ENCODE measurements around the gene ZNF546.
A peak's percentile ranks its signal among the peaks of the same experiment; 100 is the strongest.
"Not testable (repeated sequence)": the region's sequence is repeated elsewhere in the genome, so short reads cannot be mapped to it uniquely, and the experiment has no call there.

Gene ZNF546

DNA sequence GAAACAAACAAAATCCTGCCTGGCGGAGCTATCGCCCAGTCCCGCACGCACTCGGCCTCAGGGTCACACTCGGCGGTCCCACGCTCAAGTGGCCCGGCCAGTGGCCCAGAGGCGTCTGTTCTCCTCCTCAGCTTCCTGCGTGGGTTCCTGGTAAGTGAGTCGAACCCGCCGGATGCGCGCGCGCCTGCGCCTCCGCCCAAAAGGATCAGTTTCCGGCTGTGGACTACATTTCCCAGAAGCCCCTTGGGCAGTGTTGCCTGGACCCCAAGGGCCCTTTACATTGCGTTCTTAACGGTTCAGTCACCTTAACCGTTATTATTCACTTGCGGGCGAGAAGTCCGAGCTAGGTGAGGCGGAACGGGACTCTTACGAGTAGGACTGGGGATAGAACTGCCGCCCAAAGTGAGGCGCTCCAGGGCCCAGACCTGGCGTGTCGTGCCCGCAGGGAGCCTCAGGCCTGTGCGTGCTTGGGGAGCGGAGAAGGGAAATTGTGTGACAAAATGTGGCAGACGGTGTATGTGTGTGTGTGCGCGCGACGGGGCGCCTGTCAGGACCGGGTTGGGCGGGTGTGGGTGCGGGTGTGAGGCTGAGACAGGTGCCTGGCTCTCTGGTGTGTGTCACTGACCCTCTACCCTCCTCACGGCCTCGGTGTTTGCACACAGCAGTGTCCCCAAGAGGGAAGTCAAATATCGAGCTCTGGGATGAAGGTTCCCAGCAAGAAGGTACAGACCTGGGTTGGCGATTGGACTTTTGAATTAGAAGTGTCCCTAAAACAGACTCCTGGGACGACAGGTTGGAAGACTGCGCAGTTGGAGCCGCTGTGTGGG lies at the start of gene ZNF546:
TSS of gene ZNF546 (plus strand) at position 250 of the 827 bp plus-strand sequence. CDS start 1,267 bp downstream, outside the sequence.
- peak; percentile 60 for DNase-seq (ENCODE audit: low read depth)

DNA sequence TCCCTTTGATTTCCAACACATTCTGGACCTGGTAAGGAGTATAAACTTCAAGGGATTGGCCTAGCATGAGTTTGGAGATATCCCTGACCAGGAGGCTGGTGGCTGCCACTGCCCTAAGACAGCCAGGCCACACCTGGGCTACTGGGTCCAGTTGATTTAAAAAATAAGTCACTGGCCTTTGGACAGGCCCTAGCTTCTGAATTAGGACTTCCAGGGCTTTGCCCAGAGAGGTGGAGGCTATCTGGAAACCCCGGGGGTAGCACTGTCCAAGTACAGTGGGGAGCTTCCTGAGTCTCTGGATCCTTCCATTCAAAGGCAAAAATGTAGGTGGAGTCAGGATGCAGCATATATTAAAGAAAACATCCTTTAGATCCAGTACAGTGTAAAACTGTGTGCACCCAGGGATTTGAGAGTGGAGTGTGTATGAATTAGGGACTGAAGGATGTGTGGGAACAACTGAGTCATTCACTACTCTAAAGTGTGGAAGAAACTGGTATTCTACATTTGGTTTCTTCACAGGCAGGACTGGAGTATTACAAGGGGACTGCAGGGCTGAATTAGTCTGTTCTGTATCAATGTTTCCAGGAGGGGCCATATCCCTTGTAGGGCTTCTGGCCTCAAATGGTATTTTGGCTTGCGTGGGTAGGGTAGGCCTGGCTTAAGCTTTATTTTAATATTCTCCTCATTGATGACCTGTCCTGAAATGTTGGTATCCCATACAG lies 47.7 kb upstream of the ZNF546 start:
- no peak for DNase-seq (ENCODE audit: low read depth)

DNA sequence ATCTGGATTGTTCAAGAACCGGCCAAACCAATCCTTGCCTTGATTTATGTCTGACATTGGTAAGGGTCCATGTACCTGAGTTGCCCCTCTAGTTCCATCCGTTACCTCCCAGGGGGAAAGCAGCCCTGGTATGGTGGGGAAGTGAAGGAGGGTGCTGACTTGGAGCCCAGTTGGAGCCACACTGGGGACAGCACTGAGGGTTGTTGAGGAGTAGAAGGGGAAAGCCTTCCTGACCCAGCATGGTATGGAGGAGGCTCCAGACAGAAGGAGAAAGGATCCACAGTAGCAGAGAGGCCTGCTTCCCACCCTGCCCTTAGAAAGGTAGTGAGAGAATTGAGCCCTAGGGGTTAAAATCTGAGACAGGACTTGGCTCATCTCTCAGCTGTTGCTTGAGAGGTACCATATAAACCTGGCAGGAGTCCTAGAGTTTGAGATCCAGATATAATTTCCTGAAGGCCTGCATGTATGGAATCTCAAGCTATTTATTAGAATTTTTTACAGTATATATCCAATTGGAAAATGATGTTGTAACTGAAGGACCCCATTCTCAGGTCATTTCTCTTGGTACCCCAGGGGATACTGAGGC lies 45.7 kb upstream of the ZNF546 start:
- no peak for DNase-seq (ENCODE audit: low read depth)

DNA sequence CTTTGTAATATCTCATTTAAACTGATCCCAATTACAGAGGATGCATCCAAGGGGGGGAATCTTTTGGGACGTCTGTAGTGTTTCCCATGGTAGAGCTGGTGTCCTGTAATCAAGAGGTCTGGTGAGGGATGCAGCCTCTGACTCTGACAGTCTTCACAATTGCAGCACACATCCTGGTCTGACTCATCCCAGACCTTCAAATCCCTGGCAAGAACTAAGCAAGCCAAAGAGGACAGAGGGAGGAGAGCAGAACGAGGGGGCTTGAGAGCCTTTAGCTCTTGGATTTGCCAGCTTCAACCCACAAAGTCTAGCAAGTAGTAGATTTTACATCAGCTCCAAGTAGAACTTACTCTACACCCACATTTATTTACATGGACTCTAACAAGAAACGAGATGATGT lies 45.2 kb upstream of the ZNF546 start:
- no peak for DNase-seq (ENCODE audit: low read depth)

DNA sequence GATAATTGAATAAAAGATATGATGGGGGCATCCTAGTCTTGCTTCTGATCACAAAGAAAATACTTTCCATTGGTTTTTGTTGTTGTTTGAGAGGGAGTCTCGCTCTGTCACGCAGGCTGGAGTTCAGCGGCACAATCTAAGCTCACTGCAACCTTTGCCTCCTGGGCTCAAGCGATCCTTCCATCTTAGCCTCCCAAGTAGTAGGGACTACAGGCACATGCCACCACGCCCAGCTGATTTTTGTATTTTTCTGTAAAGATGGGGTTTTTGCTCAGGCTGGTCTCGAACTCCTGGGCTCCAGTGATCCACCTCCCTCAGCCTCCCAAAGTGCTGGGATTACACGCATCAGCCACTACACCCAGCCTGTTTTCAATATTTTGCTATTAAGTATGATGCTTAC lies 42.9 kb upstream of the ZNF546 start:
- no peak for DNase-seq (ENCODE audit: low read depth)

DNA sequence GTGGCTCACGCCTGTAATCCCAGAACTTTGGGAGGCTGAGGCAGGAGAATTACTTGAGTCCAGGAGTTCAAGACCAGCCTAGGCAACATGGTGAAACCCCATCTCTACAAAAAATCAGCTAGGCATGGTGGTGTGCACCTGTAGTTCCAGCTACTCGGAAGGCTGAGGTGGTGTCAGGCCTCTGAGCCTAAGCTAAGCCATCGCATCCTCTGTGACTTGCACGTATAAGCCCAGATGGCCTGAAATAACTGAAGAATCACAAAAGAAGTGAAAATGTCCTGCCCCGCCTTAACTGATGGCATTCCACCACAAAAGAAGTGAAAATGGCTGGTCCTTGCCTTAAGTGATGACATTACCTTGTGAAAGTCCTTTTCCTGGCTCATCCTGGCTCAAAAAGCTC lies 39.0 kb upstream of the ZNF546 start:
- not testable (repeated sequence) for DNase-seq (ENCODE audit: low read depth)

DNA sequence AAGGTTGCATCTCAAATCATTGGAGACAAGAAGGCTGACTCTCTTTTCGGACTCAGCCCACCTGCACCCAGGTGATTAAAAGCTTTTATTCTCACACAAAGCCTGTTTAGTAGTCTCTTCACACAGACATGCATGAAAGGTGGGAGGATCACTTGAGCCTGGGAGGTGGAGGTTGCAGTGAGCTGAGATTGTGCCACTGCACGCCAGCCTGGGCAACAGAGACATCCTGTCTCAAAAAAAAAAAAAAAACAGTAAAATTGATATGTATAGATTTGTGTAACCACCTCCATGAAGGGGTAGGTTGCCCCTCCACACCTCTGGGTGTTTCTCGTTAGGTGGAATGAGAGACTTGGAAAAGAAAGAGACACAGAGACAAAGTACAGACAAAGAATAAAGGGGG lies 37.9 kb upstream of the ZNF546 start:
- not testable (repeated sequence) for DNase-seq (ENCODE audit: low read depth)

DNA sequence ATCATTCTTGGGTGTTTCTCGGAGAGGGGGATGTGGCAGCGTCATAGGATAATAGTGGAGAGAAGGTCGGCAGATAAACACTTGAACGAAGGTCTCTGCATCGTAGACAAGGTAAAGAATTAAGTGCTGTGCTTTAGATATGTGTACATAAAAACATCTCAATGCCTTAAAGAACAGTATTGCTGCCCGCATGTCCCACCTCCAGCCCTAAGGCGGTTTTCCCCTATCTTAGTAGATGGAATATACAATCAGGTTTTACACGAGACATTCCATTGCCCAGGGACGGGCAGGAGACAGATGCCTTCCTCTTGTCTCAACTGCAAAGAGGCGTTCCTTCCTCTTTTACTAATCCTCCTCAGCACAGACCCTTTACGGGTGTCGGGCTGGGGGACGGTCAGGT lies 37.5 kb upstream of the ZNF546 start:
- DNase-seq (ENCODE audit: low read depth): not testable (repeated sequence)

DNA sequence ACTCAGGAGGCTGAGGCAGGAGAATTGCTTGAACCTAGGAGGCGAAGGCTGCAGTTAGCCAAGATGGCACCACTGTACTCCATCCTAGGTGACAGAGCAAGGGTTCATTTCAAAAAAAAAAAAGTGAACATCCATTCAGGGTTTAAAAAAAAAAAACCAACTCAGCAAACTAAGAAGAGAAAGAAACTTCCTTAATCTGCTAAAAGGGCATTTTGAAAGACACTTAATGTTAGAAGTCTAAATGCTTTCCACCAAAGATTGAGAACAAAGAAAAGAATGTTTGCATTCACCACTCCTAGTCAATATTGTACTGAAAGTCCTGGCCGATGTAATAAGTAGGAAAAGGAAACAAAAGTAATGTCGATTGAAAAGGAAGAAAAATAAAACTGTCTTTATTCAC lies 33.0 kb upstream of the ZNF546 start:
- no peak for DNase-seq (ENCODE audit: low read depth)

DNA sequence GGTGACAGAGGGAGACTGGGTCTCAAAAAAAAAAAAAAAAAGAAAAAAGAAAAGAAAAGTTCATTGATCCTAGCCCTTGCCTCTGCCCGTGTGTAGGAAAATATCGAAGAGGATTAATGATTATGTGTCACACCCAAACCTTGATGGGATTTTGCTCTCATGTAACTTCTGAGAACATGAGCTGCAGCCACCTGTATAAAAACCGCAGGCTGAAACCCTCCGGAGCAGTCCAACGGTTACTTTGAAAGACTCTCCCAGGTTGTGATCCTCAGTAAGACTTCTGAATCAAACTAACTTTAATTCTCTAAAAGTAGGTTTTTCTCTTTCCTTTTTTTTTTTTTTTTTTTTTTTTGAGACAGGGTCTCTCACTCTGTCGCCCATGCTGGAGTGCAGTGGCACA lies 30.2 kb upstream of the ZNF546 start:
- DNase-seq (ENCODE audit: low read depth): no peak

DNA sequence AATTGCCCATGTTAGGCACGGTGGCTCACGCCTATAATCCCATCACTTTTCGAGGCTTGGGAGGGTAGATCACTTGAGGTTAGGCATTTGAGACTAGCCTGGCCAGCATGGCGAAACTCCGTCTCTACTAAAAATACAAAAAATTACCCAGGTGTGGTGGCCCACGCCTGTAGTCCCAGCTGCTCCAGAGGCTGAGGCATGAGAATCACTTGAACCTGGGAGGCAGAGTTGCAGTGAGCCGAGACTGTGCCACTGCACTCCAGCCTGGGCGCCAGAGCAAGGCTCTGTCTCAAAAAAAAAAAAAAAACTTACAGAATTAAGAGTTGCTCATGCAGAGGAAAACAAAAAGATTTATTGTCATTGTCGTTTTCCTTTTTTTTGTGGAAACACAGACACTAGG lies 29.3 kb upstream of the ZNF546 start:
- no peak for DNase-seq (ENCODE audit: low read depth)

DNA sequence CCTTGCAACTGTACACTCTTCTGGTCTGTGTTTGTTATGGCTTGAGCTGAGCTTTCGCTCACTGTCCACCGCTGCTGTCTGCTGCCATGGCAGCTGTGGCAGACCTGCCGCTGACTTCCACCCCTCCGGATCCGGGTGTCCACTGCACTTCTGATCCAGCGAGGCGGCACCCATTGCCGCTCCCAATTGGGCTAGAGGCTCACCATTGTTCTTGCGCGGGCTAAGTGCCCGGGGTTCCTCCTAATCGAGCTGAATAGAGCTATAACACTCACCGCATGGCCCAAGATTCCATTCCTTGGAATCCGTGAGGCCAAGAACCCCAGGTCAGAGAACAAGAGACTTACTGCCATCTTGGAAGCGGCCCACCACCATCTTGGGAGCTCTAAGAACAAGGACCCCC lies 28.1 kb upstream of the ZNF546 start:
- no peak for DNase-seq (ENCODE audit: low read depth)

DNA sequence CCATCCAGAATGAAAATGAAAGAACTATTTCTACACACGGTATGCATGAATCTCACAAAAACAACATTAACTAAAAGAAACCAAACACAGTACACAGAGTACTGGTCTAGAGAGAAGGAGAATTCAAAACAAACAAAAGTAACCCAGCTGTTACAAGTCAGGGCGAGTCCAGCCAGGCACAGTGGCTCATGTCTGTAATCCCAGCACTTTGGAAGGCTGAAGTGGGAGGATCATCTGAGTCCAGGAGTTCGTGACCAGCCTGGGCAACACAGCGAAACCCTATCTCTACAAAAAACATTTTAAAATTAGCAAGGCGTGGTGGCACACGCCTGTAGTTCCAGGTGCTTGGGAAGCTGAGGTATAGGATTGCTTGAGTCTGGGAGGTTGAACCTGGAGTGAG lies 27.6 kb upstream of the ZNF546 start:
- DNase-seq (ENCODE audit: low read depth): no peak

DNA sequence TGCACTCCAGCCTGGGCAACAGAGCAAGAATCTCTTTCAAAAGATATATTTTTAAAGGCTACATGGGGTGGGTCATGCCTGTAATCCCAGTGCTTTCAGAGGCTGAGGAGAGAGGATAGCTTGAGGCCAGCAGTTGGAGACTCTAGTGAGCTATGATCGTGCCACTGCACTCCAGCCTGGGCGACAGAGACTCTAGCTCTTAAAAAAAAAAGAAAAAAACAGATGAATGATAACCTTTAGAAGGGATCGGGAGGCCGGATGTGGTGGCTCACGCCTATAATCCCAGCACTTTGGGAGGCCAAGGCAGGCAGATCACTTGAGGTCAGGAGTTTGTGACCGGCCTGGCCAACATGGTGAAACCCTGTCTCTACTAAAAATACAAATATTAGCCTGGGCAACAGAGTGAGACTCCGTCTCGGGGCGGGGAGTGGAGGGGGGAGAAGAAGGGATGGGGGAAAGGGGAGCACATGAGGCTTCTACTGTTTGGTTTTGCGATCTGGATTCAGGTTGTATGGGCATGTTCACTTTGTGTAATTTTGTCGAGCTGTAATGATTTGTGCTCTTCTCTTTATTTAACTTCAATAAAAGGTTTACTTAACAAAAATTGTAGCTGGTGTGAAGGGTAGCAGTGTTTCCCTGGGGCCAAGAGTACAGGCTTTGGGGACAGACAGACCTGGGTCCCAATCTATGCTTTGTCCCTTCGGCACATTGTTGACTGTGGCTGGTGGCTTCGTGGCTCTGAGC lies 27.0 kb upstream of the ZNF546 start:
- no peak for DNase-seq (ENCODE audit: low read depth)

DNA sequence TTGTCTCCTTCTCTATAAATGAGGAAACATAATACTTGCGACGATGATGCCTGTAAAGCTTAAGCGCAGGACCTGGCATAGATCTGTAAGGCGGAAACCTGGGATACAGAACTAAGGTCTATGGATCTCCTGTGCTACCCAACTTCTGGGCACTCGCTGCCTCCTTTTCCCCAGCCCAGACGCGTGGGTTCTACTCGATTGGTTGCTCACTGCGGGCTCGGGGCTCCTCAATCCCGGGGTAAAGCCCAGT lies 26.5 kb upstream of the ZNF546 start:
- DNase-seq (ENCODE audit: low read depth): no peak

DNA sequence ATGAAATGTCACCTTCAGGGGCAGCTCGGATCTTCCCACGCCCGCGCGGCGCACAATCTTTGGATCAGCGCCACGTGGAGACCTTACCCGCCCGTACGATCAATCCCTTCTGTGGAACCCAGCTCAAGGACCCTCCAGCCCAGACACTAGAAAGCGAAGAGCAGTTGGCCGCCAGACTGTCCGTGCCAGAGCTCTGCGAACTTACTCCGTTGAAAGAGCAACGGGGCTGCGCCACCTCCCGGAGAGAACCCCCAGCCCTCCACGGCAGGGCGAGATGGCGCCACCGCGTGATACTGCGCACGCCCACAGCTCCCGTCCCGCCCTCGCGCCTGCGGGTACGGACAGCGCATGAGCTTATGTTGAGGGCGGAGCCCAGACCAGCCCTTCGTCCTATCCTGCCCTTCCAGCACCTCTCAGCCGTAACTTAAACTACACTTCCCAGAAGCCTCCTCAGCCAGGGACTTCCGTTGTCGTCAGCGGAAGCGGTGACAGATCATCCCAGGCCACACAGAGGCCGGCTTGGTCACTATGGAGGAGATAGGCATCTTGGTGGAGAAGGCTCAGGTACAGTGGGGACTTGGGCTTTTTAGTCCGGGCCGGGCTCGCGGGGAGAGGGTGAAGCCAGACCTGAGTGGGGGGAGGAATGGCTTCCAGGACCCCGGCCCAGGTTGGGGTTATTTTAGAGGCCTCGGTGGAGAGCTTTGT lies 26.0 kb upstream of the ZNF546 start, which contains the start of gene PSMC4:
TSS of gene PSMC4 (plus strand) at position 491 of the 705 bp plus-strand sequence. CDS start at position 529, 38 bp downstream.
- peak; percentile 99 for DNase-seq (ENCODE audit: low read depth)

DNA sequence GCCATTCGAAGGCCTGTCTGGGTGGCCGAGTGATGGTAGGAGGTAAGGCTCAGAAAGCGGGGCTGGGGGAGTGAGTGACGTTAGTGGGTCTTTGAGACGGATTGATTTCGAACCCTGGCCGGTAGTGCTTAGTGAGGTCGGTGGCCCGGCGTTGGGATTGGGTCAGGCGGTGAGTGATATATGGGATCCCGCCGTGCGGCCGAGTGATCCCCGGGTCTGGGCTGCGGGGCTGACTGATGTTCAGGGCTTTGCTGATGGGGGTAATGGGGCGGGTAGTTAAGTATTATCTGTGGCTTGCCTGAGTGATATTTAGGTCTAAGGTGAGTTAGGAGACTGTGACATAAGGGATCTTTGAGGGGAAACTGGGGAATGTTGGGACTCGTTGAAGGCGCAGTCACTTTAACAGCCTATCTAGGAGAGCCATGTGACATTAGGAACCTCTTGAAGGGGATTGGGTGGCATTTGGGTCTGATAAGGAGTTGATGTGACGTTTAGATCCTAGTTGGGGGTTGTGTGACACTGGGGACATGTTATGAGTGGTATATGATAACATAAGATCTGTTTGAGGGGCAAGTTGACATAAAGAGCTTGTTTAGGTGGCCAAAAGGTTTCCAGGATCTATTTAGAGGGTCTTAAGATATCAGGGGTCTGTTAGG lies 25.4 kb upstream of the ZNF546 start:
- DNase-seq (ENCODE audit: low read depth): no peak

DNA sequence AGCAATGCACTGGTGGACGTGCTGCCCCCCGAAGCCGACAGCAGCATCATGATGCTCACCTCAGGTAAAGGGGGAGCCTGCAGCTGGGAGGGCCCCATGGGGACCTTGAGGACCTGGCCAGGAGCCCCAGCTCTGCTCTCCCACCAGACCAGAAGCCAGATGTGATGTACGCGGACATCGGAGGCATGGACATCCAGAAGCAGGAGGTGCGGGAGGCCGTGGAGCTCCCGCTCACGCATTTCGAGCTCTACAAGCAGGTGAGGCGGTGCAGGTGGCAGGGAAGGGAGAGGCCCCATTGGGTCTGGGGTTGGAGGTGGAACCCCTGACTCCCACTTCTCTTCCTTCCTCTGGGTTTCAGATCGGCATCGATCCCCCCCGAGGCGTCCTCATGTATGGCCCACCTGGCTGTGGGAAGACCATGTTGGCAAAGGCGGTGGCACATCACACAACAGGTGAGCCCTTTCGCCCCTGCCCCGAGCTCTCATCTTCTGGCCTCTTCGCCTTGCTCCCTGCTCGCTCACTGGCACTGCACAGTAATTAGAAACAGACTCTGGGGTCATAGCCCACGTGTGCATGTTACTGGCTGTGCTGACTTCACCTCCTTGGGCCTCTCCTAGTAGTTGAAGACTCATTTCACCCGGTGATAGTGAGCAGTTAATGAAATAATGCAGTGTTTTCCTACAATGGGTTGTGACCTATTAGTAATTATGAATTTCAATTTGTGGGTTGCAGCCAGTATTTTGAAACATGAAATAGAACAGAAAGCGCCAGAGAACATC lies 22.3 kb upstream of the ZNF546 start:
- DNase-seq (ENCODE audit: low read depth): no peak

DNA sequence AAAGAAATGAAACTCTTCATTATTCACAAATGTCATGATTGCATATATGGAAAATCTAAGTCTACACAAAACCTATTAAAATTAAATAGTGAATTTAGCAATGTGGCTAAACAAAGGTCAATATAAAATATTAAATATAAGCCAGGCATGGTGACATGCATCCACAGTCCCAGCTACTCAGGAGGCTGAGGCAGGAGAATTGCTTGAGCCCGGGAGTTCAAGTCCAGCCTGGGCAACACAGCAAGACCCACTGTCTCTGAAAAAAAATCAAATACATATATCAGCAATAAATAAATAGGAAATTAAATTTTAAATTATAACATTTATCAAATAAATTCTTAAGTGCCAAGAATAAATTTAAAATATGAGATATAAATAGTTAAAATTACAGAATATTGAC lies 14.0 kb upstream of the ZNF546 start:
- no peak for DNase-seq (ENCODE audit: low read depth)

DNA sequence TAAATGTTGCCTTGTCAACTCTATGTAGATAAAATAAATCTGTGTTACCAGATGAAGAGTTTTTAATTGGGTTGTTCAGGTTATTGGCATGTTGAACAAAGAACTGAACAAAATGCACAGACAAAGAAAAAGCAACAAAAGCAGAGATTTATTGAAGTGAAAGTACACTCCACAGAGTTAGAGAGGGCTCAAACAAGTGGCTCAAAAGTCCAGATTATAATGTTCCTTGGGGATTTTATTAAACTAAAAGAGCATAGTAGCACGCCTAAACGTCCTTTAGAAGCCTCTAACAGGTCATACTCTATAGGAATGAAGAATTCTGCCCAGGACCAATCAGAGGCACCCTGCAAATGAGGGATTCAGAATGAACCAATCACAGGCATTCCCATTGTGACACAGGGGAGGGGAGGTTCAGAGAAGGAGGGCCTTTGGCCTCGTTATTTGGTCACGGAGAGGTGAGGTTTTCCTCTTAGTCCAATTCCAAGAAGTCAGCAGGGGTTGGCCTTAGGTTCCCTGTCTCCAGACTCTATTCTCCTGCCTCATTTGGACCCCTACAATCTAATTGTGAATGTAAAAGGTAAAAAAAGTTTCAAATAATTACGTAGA lies 13.1 kb upstream of the ZNF546 start:
- no peak for DNase-seq (ENCODE audit: low read depth)
